ENCODE measurements around the gene BST1.
A peak's percentile ranks its signal among the peaks of the same experiment; 100 is the strongest.
"Not testable (repeated sequence)": the region's sequence is repeated elsewhere in the genome, so short reads cannot be mapped to it uniquely, and the experiment has no call there.

Gene BST1

DNA sequence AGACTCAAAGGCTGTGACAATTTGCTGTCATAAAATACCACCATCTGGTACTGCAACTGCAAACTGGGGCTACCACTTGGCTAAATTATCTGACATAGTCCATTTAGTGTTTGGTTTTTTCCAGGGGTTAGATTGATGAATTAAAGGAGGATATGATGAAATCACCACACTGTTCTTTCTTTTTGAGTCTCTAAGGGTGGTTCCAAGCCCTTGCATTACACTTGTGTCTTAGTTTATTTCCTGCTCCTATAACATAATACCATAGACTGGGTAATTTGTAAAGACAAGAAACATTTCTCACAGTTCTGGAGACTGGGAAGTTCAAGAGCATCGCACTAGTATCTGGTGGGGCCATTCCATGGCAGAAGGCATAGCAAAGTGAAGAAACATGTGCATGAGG is 43.2 kb downstream of the BST1 start:
- no peak for DNase-seq (ENCODE audit: low spot score)

DNA sequence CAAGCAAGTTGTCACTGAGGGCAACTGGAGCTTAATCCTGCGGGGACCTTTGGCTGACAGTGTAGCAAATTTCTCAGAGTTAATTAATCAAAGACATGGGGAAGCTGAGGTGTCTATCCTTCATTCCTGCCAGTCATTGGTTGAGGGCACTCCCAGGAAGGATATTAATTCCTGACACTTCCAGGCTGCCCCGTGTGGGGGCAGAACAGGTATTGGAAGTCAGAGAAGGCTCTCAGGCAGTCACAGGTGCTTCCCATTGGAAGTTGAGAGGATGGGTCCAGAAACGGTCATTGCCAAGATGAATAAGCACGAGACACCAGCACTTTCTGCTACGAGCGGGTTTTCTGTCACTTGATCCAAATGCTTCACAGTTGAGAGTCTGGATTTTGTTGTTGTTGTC is 46.1 kb downstream of the BST1 start:
- DNase-seq (ENCODE audit: low spot score) = no peak

GRCh38 chr4:15751153-15751552 is 48.3 kb downstream of the BST1 start:
- no peak for DNase-seq (ENCODE audit: low spot score)

DNA sequence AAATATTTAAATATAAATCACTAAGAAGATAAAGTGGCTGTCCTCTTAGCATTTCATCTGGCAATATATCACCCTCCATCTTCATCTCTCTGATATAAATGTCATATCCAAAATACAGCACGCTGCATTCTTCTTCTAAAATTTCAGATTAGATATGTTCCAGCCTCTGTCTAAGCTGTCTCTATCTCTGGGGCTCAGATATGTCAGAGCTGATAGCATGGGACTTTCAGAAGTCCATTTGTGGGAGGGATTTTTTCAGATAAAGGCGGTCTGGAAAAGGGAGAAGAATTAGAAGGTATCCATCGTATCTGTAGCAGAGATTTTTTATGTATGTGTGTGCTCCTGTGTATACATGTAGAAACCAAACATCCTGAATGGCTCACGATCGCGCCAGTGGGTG is 50.2 kb downstream of the BST1 start:
- no peak for DNase-seq (ENCODE audit: low spot score)

DNA sequence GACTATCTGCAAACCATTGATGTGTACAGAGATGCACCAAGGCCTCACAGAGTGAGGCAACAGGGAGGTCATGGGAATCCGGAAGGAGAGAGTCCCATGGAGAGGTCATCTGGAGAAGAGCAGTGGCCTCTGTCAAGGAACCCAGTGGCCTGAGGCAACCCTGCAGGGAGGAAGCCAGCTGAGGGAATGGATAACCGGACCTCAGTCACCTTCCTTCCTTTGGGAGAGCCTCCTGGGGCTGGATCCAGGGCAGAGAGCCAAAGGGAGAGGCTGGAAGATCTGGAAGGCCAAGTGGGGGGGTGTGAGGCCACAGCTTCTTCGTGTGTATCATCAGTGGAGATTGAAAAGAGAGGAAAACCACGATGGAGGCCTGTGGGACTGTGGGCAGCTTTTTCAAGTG is 50.9 kb downstream of the BST1 start:
- no peak for DNase-seq (ENCODE audit: low spot score)

- no peak for DNase-seq (ENCODE audit: low spot score)
Measured at GRCh38 chr4:15754323-15754722, 51.5 kb downstream of the BST1 start.

DNA sequence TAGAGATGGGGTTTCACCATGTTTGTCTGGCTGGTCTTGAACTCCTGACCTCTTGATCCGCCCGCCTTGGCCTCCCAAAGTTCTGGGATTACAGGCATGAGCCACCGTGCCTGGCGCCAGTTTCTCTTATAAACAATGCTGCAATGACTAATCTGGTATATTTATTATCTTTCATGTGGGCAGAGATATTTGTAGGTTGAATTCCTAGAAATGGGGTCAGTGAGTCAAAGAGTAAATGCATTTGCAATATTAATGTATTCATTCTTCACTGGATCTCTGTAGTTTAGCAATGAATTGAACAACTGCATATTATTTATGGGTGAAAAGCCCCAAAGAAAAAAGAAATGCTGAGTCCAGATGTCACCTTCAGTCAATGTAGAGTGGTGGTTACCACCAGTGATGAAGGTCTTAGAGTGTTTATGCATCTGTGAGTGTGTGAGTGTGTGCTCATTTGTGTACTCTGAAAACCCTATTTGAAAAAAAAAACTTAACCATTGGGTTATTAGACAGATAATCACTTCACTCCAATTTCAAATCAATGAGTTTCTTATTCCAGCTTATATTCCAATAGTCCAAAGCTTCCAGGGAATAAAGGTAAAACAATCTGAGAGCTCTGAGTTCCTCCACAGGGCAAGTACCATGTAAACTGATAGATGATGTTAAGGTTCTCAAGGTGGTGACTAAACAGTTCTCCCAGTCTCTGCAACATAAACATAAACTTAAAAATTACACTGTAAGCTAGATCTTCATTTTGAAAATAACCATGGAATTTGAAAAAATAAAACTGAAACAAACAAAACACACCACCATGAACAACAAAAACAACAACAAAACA is 52.7 kb downstream of the BST1 start:
- DNase-seq (ENCODE audit: low spot score) = no peak

GRCh38 chr4:15756361-15756861 is 53.5 kb downstream of the BST1 start:
- no peak for DNase-seq (ENCODE audit: low spot score)

- DNase-seq (ENCODE audit: low spot score) = no peak
Measured at GRCh38 chr4:15757054-15757453, 54.2 kb downstream of the BST1 start.

- no peak for DNase-seq (ENCODE audit: low spot score)
Measured at GRCh38 chr4:15758294-15758693, 55.4 kb downstream of the BST1 start.

- DNase-seq (ENCODE audit: low spot score) = not testable (repeated sequence)
Measured at GRCh38 chr4:15762460-15762859, 59.6 kb downstream of the BST1 start.

DNA sequence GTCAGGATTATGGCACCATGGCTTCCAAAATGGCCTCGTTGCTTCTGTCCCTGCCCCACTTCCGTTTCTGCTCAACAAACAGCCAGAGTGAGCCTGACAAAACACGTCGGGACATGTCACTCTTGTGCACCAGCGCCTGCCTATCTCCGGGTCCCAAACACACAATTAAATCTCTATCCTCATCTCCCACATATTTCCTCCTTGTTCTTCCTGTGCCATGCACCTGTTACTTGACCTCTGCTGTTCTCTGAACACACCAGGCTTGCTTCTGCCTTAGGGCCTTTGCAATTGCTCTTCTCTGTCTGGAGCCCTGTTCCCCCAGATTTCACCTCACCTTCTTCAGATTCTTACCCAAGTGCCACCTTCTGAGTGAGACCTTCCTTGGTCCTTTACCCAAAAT is 62.5 kb downstream of the BST1 start:
- no peak for DNase-seq (ENCODE audit: low spot score)

DNA sequence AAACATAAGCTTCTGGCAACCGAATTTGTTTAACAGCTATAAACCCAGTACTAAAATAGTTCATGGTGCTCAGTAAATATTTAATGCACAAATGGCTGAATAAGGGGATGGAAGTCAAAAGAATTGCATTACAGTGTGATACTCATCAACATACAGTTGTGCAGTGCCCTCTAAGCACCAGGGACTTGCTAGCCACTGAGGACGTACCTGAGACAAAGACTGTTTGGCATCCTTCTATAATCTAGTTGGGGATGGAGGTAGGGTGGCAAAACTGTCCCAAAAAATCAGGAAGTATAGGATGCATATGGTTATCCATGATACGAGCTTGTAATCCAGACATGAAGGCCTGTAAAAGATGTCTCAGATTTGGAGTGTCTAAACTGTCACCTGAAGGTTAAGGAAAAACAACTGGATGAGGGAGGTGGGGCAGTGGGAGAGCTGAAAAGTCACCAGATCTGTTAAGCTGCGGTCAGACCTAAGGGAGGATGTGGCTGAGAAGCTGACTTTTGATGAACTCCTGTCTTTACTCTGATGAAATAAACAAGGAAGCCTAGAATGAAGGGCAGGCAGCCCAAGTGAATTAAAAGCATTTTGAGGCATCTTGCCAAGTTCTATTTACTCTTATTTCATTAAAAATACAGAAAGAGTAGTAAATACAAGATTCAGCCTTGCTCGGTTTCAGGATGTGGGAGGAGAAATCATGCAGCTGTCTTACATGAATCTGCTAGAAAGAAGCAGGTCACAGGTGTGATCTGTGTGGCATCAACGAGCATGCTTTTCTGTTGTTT is 63.2 kb downstream of the BST1 start:
- DNase-seq (ENCODE audit: low spot score) = no peak

DNA sequence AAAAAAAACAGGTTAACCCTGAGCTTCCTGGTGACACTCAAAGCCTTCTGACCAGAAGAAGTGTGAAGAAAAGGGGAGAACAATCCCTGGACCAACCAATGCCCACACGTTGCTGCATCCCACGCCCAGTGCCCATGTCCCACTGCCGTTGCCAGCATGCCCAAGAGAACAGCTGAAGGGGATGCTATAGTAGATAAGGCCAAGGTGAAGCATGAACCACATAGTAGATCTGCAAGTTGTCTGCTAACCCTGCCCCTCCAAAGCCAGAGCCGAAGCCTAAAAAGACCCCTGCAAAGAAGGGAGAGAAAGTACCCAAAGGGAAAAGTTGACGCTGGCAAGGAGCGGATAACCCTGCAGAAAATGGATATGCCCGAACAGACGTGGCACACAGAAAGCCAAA is 64.0 kb downstream of the BST1 start:
- DNase-seq (ENCODE audit: low spot score) = no peak

DNA sequence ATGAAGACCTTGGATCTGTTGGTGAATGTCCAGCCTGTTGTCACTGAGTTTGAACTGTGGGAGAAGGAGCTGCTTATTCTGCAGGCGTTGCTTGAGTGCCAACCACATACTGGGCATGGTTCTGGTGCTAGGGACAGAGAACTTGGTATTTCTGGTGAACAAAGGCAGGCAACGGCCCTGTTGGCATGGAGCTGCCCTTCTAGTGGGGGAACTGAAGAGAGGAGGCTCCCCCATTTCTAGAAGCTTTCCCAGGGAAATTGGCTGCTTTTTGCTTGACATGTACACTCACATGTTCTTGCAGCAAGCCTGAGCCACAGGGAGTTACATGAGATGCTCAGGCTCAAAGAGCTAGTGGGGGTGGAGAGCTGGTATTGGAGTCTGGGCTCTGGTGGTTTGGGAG is 66.3 kb downstream of the BST1 start:
- peak; percentile 22 for DNase-seq (ENCODE audit: low spot score)

DNA sequence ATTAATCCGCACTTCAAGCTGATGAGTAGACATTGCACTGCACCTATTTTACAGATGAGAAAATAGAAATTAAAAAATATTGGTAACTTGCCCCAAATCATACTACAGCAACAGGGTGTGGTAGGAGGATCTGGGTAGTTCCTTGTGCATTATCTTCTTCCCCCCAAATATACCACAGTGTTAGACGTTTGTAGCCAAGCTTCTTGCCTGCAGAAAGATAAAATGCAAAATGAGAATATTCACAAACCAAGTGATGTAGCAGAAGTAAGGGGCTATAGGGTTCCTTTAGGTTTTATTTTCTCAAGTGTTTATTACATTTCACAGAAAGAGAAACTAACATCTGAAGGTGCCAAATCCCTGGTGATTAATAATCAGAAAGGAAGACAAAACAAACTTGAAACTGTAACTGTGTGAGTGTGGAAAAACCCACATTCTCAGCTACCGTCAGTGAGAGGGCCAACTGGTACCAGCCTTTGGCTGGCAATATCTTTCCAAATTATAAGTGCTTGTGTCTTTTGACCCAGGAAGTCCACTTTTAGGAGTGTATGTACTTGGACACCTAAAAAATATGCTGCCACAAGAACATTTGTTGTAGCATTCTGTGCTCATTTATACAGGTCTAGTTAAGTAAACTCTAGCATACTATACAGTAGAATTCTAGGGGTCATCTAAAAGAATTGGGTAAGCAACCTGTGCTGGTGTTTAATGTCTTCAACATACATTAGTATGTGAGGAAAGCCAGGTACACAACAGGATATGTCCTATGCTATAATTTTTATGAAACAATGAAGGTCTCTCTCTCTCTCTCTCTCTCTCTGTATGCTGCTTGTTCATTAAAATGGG is 68.6 kb downstream of the BST1 start:
- DNase-seq (ENCODE audit: low spot score) = no peak

- DNase-seq (ENCODE audit: low spot score) = no peak
Measured at GRCh38 chr4:15774020-15774420, 71.2 kb downstream of the BST1 start.

DNA sequence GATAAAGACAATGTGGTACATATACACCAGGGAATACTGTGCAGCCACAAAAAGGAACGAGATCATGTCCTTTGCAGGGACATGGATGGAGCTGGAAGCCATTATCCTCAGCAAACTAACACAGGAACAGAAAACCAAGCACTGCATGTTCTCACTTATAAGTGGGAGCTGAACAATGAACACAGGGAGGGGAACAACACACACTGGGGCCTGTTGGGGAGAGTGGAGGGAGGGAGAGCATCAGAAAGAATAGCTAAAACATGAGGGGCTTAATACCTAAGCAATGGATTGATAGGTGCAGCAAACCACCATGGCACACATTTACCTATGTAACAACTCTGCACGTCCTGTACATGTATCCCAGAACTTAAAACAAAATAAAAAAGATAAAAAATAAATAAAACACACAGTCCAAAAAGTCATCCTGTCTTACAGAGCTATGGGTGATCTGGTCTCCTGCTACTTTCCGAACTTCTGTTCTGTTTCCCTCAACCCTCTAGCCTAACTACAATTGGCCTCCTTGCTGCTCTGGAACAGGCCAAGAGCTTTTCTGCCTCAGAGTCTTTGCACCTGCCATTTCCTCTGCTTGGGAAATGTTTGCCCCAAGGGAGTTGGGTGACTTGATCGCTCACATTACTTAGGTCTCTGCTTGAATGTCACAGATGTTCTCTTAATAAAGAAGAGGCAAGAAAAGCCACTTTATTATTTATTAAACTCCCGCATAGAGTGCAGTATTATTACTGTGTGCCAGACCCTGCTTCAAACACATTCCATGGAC is 74.2 kb downstream of the BST1 start:
- no peak for DNase-seq (ENCODE audit: low spot score)

DNA sequence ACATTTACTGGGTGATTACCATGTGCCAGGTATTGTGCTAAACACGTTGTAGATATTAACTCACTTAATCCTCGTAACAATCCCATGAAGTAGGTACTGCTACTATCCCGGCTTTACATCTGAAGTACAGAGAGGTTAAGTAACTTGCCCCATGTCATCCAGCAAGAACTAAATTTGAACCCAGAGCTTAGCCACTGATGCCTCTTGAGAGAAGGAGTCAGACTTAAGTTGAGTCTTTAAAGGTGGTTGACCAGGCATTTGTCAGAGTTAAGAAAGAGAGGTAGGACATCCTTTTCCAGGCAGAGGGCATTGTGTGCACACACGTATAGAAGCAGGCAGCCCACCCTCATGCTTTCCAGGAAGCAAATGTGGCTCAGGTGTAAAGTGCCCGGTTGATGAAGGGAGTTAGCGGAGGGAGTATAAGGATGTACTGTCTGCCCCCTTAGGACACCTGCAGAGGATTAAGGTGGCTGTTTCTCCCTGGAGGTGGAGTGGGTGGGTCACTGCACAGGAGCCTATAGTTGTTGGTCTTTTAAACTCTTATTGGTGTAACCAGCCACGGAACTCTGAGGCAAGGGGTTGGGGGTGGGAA is 74.9 kb downstream of the BST1 start:
- no peak for DNase-seq (ENCODE audit: low spot score)

DNA sequence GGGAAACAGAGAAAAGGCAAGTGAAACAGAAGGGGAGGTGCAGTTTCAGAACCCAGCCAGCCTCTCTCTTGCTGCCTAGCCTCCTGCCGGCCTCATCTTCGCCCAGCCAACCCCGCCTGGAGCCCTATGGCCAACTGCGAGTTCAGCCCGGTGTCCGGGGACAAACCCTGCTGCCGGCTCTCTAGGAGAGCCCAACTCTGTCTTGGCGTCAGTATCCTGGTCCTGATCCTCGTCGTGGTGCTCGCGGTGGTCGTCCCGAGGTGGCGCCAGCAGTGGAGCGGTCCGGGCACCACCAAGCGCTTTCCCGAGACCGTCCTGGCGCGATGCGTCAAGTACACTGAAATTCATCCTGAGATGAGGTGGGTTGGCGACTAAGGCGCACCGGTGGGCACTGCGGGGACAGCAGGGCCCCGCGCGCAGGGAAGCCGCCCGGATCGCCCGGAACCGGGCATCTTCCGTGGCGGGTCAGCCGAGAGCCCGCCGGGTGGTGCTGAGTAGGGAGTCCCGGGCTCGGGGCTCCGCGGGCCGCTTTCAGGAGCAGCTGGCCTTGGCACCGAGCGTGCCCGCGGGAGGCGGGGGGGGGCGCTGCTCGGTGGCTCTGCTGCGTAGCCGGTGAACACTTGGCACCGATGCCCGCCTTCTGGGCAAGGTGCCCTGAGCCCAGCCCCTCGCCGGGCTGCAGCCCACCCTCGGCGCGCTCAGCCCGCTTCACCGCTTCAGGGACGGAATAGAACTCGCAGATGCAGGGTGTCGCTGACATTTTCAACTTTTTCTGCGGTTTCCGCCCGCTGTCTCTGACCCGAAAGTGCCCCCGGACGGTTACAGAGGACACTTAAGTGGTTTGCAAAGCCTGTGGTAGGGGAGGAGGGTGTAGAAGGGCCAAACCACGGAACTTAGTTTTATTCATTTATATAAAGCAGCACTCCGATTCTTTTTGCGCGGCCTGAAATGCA is 75.7 kb downstream of the BST1 start, which contains the start of gene CD38:
CD38 (plus strand) TSS at position 40 of the 953 bp plus-strand sequence; CDS start at position 127, 87 bp downstream.
- DNase-seq (ENCODE audit: low spot score) = peak; percentile 47
